ENCODE results near the gene U2AF2.

The U2AF2 gene

DNA sequence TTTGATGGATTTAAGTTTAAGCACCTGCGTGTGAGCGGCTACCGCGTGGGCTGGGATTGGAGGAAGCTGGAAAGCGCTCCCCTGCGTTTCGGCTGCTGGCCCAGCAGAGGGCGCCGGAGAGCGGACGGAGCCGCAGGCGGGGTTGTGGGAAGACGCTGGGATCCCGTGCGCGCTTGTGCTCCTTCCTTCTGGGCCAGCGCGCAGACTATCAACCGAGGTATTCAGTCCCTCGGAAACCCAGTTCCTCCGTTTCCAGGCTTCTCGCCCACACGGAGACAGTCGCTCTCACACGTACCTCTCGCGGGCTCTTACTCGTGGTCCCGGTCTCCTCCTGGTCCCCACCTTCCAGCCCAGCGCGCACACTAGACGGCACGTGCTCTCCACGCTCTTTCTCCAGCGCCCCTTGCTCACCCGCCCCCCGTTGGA, 49.0 kb downstream of the U2AF2 start:
- TF ChIP-seq, protein P1, sequence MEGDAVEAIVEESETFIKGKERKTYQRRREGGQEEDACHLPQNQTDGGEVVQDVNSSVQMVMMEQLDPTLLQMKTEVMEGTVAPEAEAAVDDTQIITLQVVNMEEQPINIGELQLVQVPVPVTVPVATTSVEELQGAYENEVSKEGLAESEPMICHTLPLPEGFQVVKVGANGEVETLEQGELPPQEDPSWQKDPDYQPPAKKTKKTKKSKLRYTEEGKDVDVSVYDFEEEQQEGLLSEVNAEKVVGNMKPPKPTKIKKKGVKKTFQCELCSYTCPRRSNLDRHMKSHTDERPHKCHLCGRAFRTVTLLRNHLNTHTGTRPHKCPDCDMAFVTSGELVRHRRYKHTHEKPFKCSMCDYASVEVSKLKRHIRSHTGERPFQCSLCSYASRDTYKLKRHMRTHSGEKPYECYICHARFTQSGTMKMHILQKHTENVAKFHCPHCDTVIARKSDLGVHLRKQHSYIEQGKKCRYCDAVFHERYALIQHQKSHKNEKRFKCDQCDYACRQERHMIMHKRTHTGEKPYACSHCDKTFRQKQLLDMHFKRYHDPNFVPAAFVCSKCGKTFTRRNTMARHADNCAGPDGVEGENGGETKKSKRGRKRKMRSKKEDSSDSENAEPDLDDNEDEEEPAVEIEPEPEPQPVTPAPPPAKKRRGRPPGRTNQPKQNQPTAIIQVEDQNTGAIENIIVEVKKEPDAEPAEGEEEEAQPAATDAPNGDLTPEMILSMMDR (IDR thresholded peaks at IDR 0.05), result peak; percentile 39 to 66
- intact Hi-C loops (cut with DNase I; ENCODE audit: low total_unique reads), result no loop called here
- DNase-seq, result peak in 1 of 2 donors; percentile 65
- H3K27me3 ChIP-seq, result no peaks in the 10 kb centered on the region
- peaks cover 6 to 31% (median 11%) of the 10 kb centered on the region in 3 donors for H3K36me3 ChIP-seq
- no peaks in the 10 kb centered on the region for H3K4me1 ChIP-seq
- H3K9me3 ChIP-seq, result no peaks in the 10 kb centered on the region
- no peak overlapping the region for H3K4me3 ChIP-seq
- no peak overlapping the region for H3K27ac ChIP-seq

DNA sequence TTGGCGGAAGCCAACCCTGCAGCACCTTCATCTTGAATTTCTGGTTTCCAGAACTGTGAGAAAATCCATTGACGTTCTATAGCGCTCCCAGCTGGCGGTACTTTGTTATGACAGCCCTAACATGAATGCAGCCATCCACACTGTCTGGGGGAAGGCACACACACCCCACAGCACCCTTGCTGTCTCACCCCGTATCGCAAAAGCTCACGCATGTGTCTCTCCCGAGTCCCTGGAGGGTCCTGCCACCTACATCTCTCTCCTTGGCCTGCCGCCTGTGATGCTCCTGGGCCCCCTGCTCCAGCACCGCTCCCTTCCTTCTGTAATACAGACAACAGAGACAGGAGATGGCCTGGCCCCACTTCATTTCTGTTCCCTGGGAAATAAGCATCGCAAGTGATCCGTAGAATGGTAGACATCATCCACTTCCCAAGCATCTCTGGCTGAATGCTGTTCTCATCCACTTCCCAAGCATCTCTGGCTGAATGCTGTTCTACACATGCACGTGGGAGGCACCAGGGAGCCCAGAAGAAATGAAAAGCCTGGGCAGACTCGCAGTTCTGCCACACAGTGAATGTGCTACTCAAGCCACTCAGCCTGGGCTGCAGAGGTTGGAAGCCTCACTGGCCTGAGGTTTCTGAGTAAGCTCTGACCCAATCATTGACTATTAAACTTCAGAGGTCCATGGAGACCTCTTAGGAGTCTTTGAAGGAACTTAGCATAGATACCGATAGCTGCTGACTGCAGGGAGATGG, 49.8 kb downstream of the U2AF2 start:
- Histone ChIP-seq H3K27ac (no peak overlapping the region), H3K4me3 (no peak overlapping the region), H3K27me3 (no peaks in the 10 kb centered on the region), H3K4me1 (no peaks in the 10 kb centered on the region), H3K36me3 (peaks cover 6 to 22% (median 11%) of the 10 kb centered on the region in 3 donors), H3K9me3 (no peaks in the 10 kb centered on the region)
- TF ChIP-seq, protein P1 (IDR thresholded peaks at IDR 0.05), result no peak
- intact Hi-C loops (cut with DNase I; ENCODE audit: low total_unique reads), result no loop called here
- DNase-seq, result peak in 1 of 2 donors; percentile 24

DNA sequence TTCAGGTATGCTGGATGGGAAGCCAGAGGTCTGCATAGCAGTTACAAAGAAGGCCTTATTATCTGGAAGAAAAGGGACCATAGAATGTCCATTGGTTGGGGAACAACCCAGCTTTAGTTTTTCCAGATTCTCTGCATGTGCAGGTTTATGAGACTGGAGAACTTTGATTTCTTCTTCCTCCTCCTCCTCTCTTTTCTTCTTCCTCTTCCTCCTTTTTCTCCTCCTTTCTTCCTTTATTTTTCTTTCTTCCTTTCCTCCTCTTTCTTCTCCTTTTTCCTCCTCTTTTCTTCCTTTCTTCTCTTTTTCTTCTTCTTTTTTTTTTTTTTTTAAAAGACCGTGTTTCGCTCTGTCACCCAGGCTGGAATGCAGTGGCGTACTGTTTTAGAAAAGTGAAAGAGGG, 51.1 kb downstream of the U2AF2 start:
- H3K4me1 ChIP-seq, result no peaks in the 10 kb centered on the region
- H3K36me3 ChIP-seq, result peaks cover 6 to 10% (median 7%) of the 10 kb centered on the region in 3 donors
- H3K27me3 ChIP-seq, result no peaks in the 10 kb centered on the region
- DNase-seq, result no peak
- TF ChIP-seq, protein P1 (IDR thresholded peaks at IDR 0.05), result no peak
- no peak overlapping the region for H3K27ac ChIP-seq
- H3K4me3 ChIP-seq, result no peak overlapping the region
- no peaks in the 10 kb centered on the region for H3K9me3 ChIP-seq
- intact Hi-C loops (cut with DNase I; ENCODE audit: low total_unique reads), result no loop called here

DNA sequence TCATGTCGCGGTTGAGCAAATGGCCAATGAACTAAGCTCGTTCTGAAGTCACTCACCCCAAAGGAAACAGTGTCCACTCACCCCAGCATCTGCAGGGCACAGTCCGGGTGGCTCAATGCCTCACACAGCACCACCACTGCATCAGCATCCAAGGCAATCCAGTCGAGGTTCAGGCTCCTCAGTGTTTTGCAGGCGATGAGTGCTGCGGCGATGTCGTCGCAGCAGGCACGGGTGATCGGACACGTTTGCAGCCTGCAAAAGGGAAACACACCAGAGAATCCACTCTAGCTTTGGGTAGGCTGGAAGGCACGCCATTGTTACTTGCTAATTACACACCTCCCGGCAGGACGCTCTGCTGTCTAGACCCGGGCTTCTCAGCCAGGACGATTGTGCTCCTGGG, 56.9 kb downstream of the U2AF2 start:
- intact Hi-C loops (cut with DNase I; ENCODE audit: low total_unique reads), result no loop called here
- DNase-seq, result no peak
- TF ChIP-seq, protein P1 (IDR thresholded peaks at IDR 0.05), result no peak

DNA sequence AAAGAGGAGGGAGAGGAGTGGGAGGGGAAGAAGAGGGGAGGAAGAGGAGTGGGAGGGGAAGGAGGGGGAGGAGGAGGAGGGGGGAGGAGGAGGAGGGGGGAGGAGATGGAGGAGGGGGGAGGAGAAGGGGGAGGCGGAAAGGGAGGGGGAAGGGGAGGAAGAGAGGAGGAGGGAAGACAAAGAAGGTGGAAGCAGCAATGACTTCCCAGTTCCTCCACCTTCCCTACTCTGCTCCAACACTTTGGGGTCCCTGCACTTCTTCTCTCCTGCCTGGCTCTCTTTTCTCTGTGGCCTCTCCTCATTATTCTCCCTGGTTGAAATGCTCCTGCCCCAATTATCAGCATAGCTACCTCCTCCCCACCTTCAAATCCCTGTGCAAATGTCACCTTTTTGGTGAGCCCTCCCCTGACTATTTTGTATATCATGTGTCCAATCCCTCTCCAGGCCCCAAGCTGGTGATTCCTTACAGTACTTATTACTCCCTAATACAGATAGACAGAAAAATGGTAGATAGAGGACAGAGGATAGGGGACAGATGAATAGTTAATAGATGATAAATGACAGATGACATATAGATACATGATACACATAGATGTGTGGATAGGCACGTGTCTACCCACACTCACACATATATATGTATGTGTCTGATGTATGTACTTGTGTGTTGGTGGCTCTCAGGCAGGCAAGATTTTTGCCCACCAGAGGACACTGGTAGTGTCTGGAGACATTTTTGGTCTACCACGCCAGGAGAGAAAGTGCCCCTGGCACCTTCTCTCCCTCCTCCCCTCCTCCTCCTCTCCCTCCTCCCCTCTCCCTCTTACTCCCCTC, 58.2 kb downstream of the U2AF2 start:
- H3K27me3 ChIP-seq, result peaks cover 0 to 8% of the 10 kb centered on the region in 2 donors
- H3K4me1 ChIP-seq, result no peaks in the 10 kb centered on the region
- H3K36me3 ChIP-seq, result no peaks in the 10 kb centered on the region
- no peak overlapping the region for H3K4me3 ChIP-seq
- TF ChIP-seq, protein P1 (IDR thresholded peaks at IDR 0.05), result no peak
- no peaks in the 10 kb centered on the region for H3K9me3 ChIP-seq
- no peak for DNase-seq
- intact Hi-C loops (cut with DNase I; ENCODE audit: low total_unique reads), result no loop called here
- no peak overlapping the region for H3K27ac ChIP-seq

More for the DNA sequence above, 56.9 kb downstream of the U2AF2 start:
- Histone ChIP-seq H3K36me3 (no peaks in the 10 kb centered on the region), H3K9me3 (no peaks in the 10 kb centered on the region), H3K27ac (no peak overlapping the region), H3K4me1 (no peaks in the 10 kb centered on the region), H3K4me3 (no peak overlapping the region), H3K27me3 (peaks cover 0 to 2% of the 10 kb centered on the region in 2 donors)
